GM13976 (cell line): Measurements from ENCODE around the gene STIM1.

Experiments used
- DNase-seq: peaks from one replicate; pipeline ENCODE4 v3.0.0; 2012; ENCODE audit warnings: low spot score
- in situ Hi-C: fragments of 300-500 bp; cut with MboI; formaldehyde crosslinking; loops from one replicate; pipeline ENCODE4 v1.12.0; 2022; ENCODE audit warnings: low sequenced_read_pairs, mixed read lengths, inconsistent platforms; ENCODE audit not compliant: unreplicated experiment
- TF ChIP-seq, protein P1 (sequence below): IDR thresholded peaks from 2 replicates; pipeline ENCODE4 v1.5.1; 2012; ENCODE audit warnings: borderline replicate concordance, mild to moderate bottlenecking; ENCODE audit not compliant: insufficient read depth; ENCODE audit errors: extremely low read depth, missing control alignments, control extremely low read depth

STIM1 gene

DNA sequence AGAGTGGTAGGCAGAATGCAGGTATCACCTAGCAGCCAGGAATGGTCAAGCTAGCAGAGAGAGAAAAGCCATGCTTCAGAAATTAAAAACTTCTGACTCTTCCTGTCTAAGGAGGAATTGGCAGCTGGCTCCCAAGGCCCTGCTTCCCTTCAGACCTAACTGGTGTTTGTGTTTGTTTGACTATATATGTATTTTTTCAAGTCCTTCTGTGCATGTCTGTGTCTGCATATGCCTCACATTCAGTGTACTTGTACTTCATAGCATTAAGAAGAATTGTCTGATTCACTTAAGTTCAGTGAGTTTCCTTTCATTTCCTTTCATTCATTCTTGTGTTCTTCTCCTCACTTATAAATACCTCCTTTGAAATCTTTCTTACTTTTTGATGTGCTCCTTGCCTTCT is 130.2 kb downstream of the STIM1 start:
- TF ChIP-seq, protein P1, sequence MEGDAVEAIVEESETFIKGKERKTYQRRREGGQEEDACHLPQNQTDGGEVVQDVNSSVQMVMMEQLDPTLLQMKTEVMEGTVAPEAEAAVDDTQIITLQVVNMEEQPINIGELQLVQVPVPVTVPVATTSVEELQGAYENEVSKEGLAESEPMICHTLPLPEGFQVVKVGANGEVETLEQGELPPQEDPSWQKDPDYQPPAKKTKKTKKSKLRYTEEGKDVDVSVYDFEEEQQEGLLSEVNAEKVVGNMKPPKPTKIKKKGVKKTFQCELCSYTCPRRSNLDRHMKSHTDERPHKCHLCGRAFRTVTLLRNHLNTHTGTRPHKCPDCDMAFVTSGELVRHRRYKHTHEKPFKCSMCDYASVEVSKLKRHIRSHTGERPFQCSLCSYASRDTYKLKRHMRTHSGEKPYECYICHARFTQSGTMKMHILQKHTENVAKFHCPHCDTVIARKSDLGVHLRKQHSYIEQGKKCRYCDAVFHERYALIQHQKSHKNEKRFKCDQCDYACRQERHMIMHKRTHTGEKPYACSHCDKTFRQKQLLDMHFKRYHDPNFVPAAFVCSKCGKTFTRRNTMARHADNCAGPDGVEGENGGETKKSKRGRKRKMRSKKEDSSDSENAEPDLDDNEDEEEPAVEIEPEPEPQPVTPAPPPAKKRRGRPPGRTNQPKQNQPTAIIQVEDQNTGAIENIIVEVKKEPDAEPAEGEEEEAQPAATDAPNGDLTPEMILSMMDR = no peak
- no peak for DNase-seq
- in situ Hi-C loops = no loop called here

DNA sequence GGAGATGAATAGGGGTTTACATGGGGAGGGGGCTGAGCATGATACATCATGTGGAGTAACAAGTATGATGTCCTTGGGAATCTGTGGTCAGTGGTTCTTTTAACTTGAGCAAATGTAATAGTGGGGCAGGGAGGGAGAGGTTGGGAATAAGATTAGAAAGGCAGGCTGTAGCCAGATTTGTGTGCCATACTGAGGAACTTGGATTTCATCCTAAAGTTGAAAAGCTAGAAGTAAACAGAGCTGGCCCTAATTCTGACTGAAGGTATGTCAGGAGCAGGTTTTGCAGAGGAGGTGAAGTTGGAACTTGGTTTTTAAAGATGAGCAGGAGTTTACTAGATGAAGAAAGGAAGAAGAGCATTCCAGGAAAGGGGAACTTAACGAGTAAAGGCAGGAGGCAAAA is 130.8 kb downstream of the STIM1 start:
- TF ChIP-seq, protein P1 = no peak
- no peak for DNase-seq
- in situ Hi-C loops = no loop called here

DNA sequence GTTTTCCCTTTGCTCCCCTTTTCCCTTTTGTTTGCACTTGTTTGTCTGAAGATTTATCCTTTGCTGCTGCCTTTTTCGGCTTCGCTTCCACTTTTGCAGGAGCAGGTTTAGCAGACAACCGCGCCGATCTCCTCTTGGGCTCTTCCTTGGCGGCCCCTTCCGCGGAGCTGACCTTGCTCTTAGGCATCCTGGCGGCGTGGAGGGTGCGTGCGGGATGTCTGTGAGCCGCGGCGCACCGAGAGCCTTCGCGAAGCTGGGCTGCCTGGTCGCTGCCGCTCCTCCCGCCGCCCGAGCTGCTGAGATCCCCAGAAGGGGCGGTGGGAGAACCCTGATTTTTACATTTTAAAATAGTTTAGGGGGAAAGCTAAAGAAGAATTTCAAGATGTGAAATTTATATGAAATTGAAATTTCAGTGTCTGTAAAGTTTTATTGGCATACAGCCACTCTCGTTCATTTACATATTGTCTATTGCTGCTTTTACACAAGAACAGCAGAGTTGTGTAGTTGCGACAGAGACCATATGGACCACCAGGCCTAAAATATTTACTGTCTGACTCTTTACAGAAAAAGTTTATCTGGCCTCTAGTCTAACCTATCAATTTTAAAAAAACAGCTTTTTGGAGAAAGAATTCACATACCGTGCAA is 133.9 kb downstream of the STIM1 start:
- in situ Hi-C loops = no loop called here

DNA sequence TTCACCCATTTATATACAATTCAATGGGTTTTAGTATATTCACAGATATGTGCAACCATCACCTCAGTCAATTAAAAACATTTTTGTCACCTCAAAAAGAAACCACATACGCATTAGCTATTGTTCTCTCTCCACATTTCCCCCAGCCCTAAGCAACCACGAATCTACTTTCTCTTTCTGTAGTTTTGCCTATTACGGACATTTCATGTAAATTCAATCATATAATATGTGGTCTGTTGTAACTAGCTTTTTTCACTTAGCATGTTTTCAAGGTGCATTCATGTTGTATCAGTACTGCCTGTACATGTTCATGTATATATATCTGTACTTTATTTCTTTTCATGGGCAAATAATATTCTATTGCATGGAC is 134.4 kb downstream of the STIM1 start:
- DNase-seq = peak; percentile 28
- in situ Hi-C loops = no loop called here
- TF ChIP-seq, protein P1 = no peak

More for the DNA sequence above, 133.9 kb downstream of the STIM1 start:
- TF ChIP-seq, protein P1 = no peak
- DNase-seq = no peak

DNA sequence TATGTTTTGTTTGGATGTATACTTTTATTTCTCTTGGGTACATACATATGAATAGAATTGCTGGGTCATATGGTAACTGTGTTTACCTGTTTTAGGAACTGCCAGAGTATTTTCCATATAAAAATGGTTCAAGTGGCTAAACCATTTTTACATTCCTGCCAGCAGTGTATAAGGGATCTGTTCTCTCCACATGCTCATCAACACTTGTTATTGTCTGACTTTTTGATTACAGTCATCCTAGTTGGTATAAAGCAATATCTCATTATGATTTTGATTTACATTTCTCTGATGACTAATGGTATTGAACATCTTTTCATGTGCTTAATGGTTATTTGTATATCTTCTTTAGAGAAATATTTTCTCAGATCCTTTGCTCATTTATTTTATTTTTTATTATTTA is 134.9 kb downstream of the STIM1 start:
- DNase-seq = no peak
- TF ChIP-seq, protein P1 = no peak
- in situ Hi-C loops = no loop called here

DNA sequence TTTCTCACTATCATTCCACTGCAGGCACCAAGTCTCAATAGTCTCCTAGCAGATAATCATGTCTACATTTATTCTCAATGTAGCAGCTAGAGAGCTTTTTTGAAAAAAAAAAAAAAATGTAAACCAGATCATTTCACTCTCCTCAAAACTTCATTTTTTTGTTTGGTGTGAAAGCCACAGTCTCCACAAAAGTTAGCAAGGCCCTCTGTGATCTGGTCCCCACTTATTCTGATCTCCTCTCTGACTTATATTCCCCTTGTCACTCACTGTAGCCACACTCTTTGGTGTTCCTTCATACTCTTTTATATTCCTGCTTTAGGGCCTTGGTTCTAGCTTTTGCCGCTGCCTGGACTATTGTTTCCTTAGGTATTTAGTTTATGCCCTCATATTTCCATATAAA is 137.5 kb downstream of the STIM1 start:
- no peak for DNase-seq
- in situ Hi-C loops = no loop called here
- TF ChIP-seq, protein P1 = no peak
